ENCODE data around the gene MINDY4. TPM values are rescaled to one million over a fixed set of nuclear protein-coding genes. Genes with fewer than 3 reads are reported as not detected.
A peak's percentile ranks its signal among the peaks of the same experiment; 100 is the strongest.
"Not testable (repeated sequence)": the region's sequence is repeated elsewhere in the genome, so short reads cannot be mapped to it uniquely, and the experiment has no call there.

The MINDY4 gene
- total RNA-seq, 2 experiments from 2014 or later = 1.3 to 1.7 TPM

GRCh38 chr7:30800785-30801252 lies 29.6 kb downstream of the MINDY4 start:
- peak; percentile 49 for ATAC-seq
- Mint-ChIP-seq H3K36me3 (ENCODE audit: low read depth) (no peaks in the 10 kb centered on the region), H3K4me3 (no peak overlapping the region), H3K27me3 (no peaks in the 10 kb centered on the region), H3K27ac (no peak overlapping the region), H3K4me1 (ENCODE audit: low read depth) (peaks cover 10% of the 10 kb centered on the region), H3K9me3 (no peaks in the 10 kb centered on the region)
- TF ChIP-seq CTCF (IDR thresholded peaks at IDR 0.05) = peak; percentile 60
- intact Hi-C loops (cut with micrococcal nuclease) = loop anchor here (5.0 kb wide), 2 partner anchors 176 to 321 kb away; no protein-coding TSS in a partner anchor
- CTCF ChIA-PET = interaction anchor here (0.9 to 1.7 kb wide), 5 partner anchors 134 to 333 kb away, joined by 3 to 8 read pairs (median 4); no protein-coding TSS in a partner anchor
- POLR2A ChIA-PET = interaction anchor here (0.6 kb wide), 1 partner anchor 322 kb away, joined by 4 read pairs; no protein-coding TSS in a partner anchor
- peak; percentile 46 for DNase-seq

GRCh38 chr7:30802812-30803211 lies 31.6 kb downstream of the MINDY4 start:
- CTCF ChIA-PET = no interaction called here
- Mint-ChIP-seq H3K4me3 (no peak overlapping the region), H3K27ac (no peak overlapping the region), H3K9me3 (no peaks in the 10 kb centered on the region), H3K4me1 (ENCODE audit: low read depth) (no peaks in the 10 kb centered on the region), H3K36me3 (ENCODE audit: low read depth) (no peaks in the 10 kb centered on the region), H3K27me3 (no peaks in the 10 kb centered on the region)
- intact Hi-C loops (cut with micrococcal nuclease) = loop anchor here (5.0 kb wide), 2 partner anchors 174 to 319 kb away; no protein-coding TSS in a partner anchor
- DNase-seq = no peak
- no peak for ATAC-seq
- POLR2A ChIA-PET = no interaction called here
- TF ChIP-seq CTCF (IDR thresholded peaks at IDR 0.05) = no peak

- TF ChIP-seq CTCF (IDR thresholded peaks at IDR 0.05) = no peak
- no peaks in the 10 kb centered on the region for H3K27me3 Mint-ChIP-seq
- H3K4me3 Mint-ChIP-seq = no peak overlapping the region
- DNase-seq (no peak), ATAC-seq (no peak)
- POLR2A ChIA-PET = no interaction called here
- no peak overlapping the region for H3K27ac Mint-ChIP-seq
- CTCF ChIA-PET = interaction anchor here (1.2 to 1.3 kb wide), 2 partner anchors 135 to 180 kb away, joined by 3 to 4 read pairs; no protein-coding TSS in a partner anchor
- H3K9me3 Mint-ChIP-seq = no peaks in the 10 kb centered on the region
- no peaks in the 10 kb centered on the region for H3K4me1 Mint-ChIP-seq (ENCODE audit: low read depth)
- H3K36me3 Mint-ChIP-seq (ENCODE audit: low read depth) = no peaks in the 10 kb centered on the region
- intact Hi-C loops (cut with micrococcal nuclease) = loop anchor here (5.0 kb wide), 2 partner anchors 173 to 318 kb away; no protein-coding TSS in a partner anchor
These were observed 33.0 kb downstream of the MINDY4 start for GRCh38 chr7:30804078-30804661.

- Mint-ChIP-seq H3K9me3 (no peaks in the 10 kb centered on the region), H3K36me3 (ENCODE audit: low read depth) (no peaks in the 10 kb centered on the region), H3K4me3 (no peak overlapping the region), H3K4me1 (ENCODE audit: low read depth) (no peaks in the 10 kb centered on the region), H3K27ac (no peak overlapping the region), H3K27me3 (no peaks in the 10 kb centered on the region)
- intact Hi-C loops (cut with micrococcal nuclease) = no loop called here
- DNase-seq (no peak), ATAC-seq (no peak)
- ChIA-PET CTCF (interaction anchor here (1.2 kb wide), 1 partner anchor 134 kb away, joined by 4 read pairs; no protein-coding TSS in a partner anchor), POLR2A (interaction anchor here (1.1 kb wide), 1 partner anchor 13 kb away, joined by 3 read pairs; no protein-coding TSS in a partner anchor)
- TF ChIP-seq CTCF (IDR thresholded peaks at IDR 0.05) = no peak
These were observed 34.0 kb downstream of the MINDY4 start for GRCh38 chr7:30805081-30805691.

- ChIA-PET CTCF (interaction anchor here (1.5 kb wide), 1 partner anchor 178 kb away, joined by 5 read pairs; no protein-coding TSS in a partner anchor), POLR2A (interaction anchor here (1.1 kb wide), 1 partner anchor 14 kb away, joined by 3 read pairs; no protein-coding TSS in a partner anchor)
- Mint-ChIP-seq H3K27me3 (no peaks in the 10 kb centered on the region), H3K4me3 (no peak overlapping the region), H3K27ac (no peak overlapping the region), H3K4me1 (ENCODE audit: low read depth) (no peaks in the 10 kb centered on the region), H3K36me3 (ENCODE audit: low read depth) (no peaks in the 10 kb centered on the region), H3K9me3 (no peaks in the 10 kb centered on the region)
- ATAC-seq (no peak), DNase-seq (no peak)
- no peak for TF ChIP-seq CTCF (IDR thresholded peaks at IDR 0.05)
- intact Hi-C loops (cut with micrococcal nuclease) = no loop called here
These were observed 34.7 kb downstream of the MINDY4 start for GRCh38 chr7:30805931-30806330.

- H3K9me3 Mint-ChIP-seq; CTCF ChIA-PET; ATAC-seq; H3K36me3 Mint-ChIP-seq (ENCODE audit: low read depth); H3K27me3 Mint-ChIP-seq; intact Hi-C loops (cut with micrococcal nuclease); H3K4me1 Mint-ChIP-seq (ENCODE audit: low read depth); DNase-seq; POLR2A ChIA-PET; H3K4me3 Mint-ChIP-seq; H3K27ac Mint-ChIP-seq: not testable (repeated sequence)
These were observed 36.3 kb downstream of the MINDY4 start for GRCh38 chr7:30807477-30807876.

GRCh38 chr7:30807941-30808340 lies 36.7 kb downstream of the MINDY4 start:
- DNase-seq; H3K4me3 Mint-ChIP-seq; ATAC-seq; H3K4me1 Mint-ChIP-seq (ENCODE audit: low read depth); H3K27ac Mint-ChIP-seq; intact Hi-C loops (cut with micrococcal nuclease); H3K36me3 Mint-ChIP-seq (ENCODE audit: low read depth); H3K9me3 Mint-ChIP-seq; POLR2A ChIA-PET; CTCF ChIA-PET; H3K27me3 Mint-ChIP-seq: not testable (repeated sequence)
